ENCODE results near the gene ZBTB18. TPM values are rescaled to one million over a fixed set of nuclear protein-coding genes. Genes with fewer than 3 reads are reported as not detected.
"Not testable (repeated sequence)": the region's sequence is repeated elsewhere in the genome, so short reads cannot be mapped to it uniquely, and the experiment has no call there.

The ZBTB18 gene
- total and polyA plus RNA-seq, 2 experiments from 2014 or later = 1.2 to 10.9 TPM

GRCh38 chr1:244041466-244042120 lies 9.5 kb upstream of the ZBTB18 start:
- no peaks in the 10 kb centered on the region for H3K9me2 ChIP-seq (replicated peaks; ENCODE audit: insufficient read depth)
- H3K4me2 ChIP-seq = no peak overlapping the region
- H3K36me3 ChIP-seq (replicated peaks; ENCODE audit: insufficient read depth, low read depth) = no peaks in the 10 kb centered on the region
- no peak overlapping the region for H2AFZ ChIP-seq
- H3K9me3 ChIP-seq (ENCODE audit: low read depth) = no peaks in the 10 kb centered on the region
- no peak for TF ChIP-seq CTCF (IDR thresholded peaks at IDR 0.05; ENCODE audit: poor library complexity)
- no peak for TF ChIP-seq EZH2phosphoT487 (IDR thresholded peaks at IDR 0.05; ENCODE audit: low read depth, severe bottlenecking, unreplicated experiment)
- no peak for TF ChIP-seq EZH2 (IDR thresholded peaks at IDR 0.05; ENCODE audit: borderline replicate concordance)
- no peak for DNase-seq (ENCODE audit: low spot score)
- no peaks in the 10 kb centered on the region for H4K20me1 ChIP-seq (ENCODE audit: insufficient read depth, poor library complexity, severe bottlenecking)
- H3K79me2 ChIP-seq = no peaks in the 10 kb centered on the region
- WGBS (ENCODE audit: low lambda C conversion rate, missing lambda C conversion rate) = 76% methylated on average over 4 of the region's 4 CpGs
- H3K27me3 ChIP-seq = no peaks in the 10 kb centered on the region
- H3K4me3 ChIP-seq = no peak overlapping the region
- H3K27ac ChIP-seq = no peak overlapping the region
- no peaks in the 10 kb centered on the region for H3K4me1 ChIP-seq (ENCODE audit: insufficient read depth)

- no peaks in the 10 kb centered on the region for H3K9me3 ChIP-seq (ENCODE audit: low read depth)
- DNase-seq (ENCODE audit: low spot score) = no peak
- no peaks in the 10 kb centered on the region for H4K20me1 ChIP-seq (ENCODE audit: insufficient read depth, poor library complexity, severe bottlenecking)
- TF ChIP-seq CTCF (IDR thresholded peaks at IDR 0.05; ENCODE audit: poor library complexity) (no peak), EZH2phosphoT487 (IDR thresholded peaks at IDR 0.05; ENCODE audit: low read depth, severe bottlenecking, unreplicated experiment) (no peak), EZH2 (IDR thresholded peaks at IDR 0.05; ENCODE audit: borderline replicate concordance) (no peak)
- H3K4me3 ChIP-seq = no peak overlapping the region
- H3K9me2 ChIP-seq (replicated peaks; ENCODE audit: insufficient read depth) = no peaks in the 10 kb centered on the region
- 97% methylated on average over 3 of the region's 3 CpGs for WGBS (ENCODE audit: low lambda C conversion rate, missing lambda C conversion rate)
- no peaks in the 10 kb centered on the region for H3K36me3 ChIP-seq (replicated peaks; ENCODE audit: insufficient read depth, low read depth)
- H3K4me2 ChIP-seq = no peak overlapping the region
- H2AFZ ChIP-seq = no peak overlapping the region
- H3K4me1 ChIP-seq (ENCODE audit: insufficient read depth) = no peaks in the 10 kb centered on the region
- H3K79me2 ChIP-seq = no peaks in the 10 kb centered on the region
- H3K27me3 ChIP-seq = no peaks in the 10 kb centered on the region
- no peak overlapping the region for H3K27ac ChIP-seq
These were observed 8.8 kb upstream of the ZBTB18 start for GRCh38 chr1:244042293-244042692.

- Histone ChIP-seq H3K27ac (no peak overlapping the region), H2AFZ (no peak overlapping the region), H3K27me3 (no peaks in the 10 kb centered on the region), H3K36me3 (replicated peaks; ENCODE audit: insufficient read depth, low read depth) (no peaks in the 10 kb centered on the region), H3K4me2 (no peak overlapping the region), H3K79me2 (peaks cover under 1% of the 10 kb centered on the region), H3K4me1 (ENCODE audit: insufficient read depth) (no peaks in the 10 kb centered on the region), H3K4me3 (no peak overlapping the region), H4K20me1 (ENCODE audit: insufficient read depth, poor library complexity, severe bottlenecking) (no peaks in the 10 kb centered on the region), H3K9me2 (replicated peaks; ENCODE audit: insufficient read depth) (no peaks in the 10 kb centered on the region), H3K9me3 (ENCODE audit: low read depth) (no peaks in the 10 kb centered on the region)
- 56% methylated on average over 1 of the region's 1 CpG for WGBS (ENCODE audit: low lambda C conversion rate, missing lambda C conversion rate)
- no peak for DNase-seq (ENCODE audit: low spot score)
- TF ChIP-seq EZH2phosphoT487 (IDR thresholded peaks at IDR 0.05; ENCODE audit: low read depth, severe bottlenecking, unreplicated experiment) = no peak
- no peak for TF ChIP-seq EZH2 (IDR thresholded peaks at IDR 0.05; ENCODE audit: borderline replicate concordance)
- no peak for TF ChIP-seq CTCF (IDR thresholded peaks at IDR 0.05; ENCODE audit: poor library complexity)
These were observed 6.7 kb upstream of the ZBTB18 start for GRCh38 chr1:244044423-244044822.

- WGBS (ENCODE audit: low lambda C conversion rate, missing lambda C conversion rate) = 100% methylated on average over 1 of the region's 1 CpG
- not testable (repeated sequence) for H3K36me3 ChIP-seq (replicated peaks; ENCODE audit: insufficient read depth, low read depth); H3K9me3 ChIP-seq (ENCODE audit: low read depth); H2AFZ ChIP-seq; H4K20me1 ChIP-seq (ENCODE audit: insufficient read depth, poor library complexity, severe bottlenecking); H3K4me3 ChIP-seq; H3K27me3 ChIP-seq; H3K4me2 ChIP-seq; H3K9me2 ChIP-seq (replicated peaks; ENCODE audit: insufficient read depth); H3K27ac ChIP-seq; DNase-seq (ENCODE audit: low spot score)
- Histone ChIP-seq H3K79me2 (peaks cover 19% of the 10 kb centered on the region), H3K4me1 (ENCODE audit: insufficient read depth) (peaks cover 11% of the 10 kb centered on the region)
These were observed 4.8 kb upstream of the ZBTB18 start for GRCh38 chr1:244046254-244046653.

Data from hepatocyte (in vitro differentiated cells).